WI38 (cell line): ENCODE results near the gene ANK2.

Source experiments
- H3K4me3 ChIP-seq: 2 replicates; pipeline ENCODE4 v1.5.1; 2011; ENCODE audit warnings: low read depth, mild to moderate bottlenecking, control low read depth, low read length
- CTCF ChIP-seq: IDR thresholded peaks from 2 replicates; pipeline ENCODE4 v1.5.1; 2012; ENCODE audit warnings: low read depth, mild to moderate bottlenecking, control low read depth, low read length

Gene ANK2

GRCh38 chr4:113009461-113009860, 40.0 kb upstream of the ANK2 start:
- H3K4me3 ChIP-seq, result no peak overlapping the region
- TF ChIP-seq CTCF, result no peak

GRCh38 chr4:113012122-113012725, 37.2 kb upstream of the ANK2 start:
- H3K4me3 ChIP-seq, result no peak overlapping the region
- no peak for TF ChIP-seq CTCF

GRCh38 chr4:113012786-113013185, 36.7 kb upstream of the ANK2 start:
- TF ChIP-seq CTCF, result no peak
- H3K4me3 ChIP-seq, result no peak overlapping the region

- no peak overlapping the region for H3K4me3 ChIP-seq
- TF ChIP-seq CTCF, result no peak
Observed at GRCh38 chr4:113013751-113014150, 35.7 kb upstream of the ANK2 start.

- H3K4me3 ChIP-seq, result no peak overlapping the region
- no peak for TF ChIP-seq CTCF
Observed at GRCh38 chr4:113016377-113016776, 33.1 kb upstream of the ANK2 start.

- TF ChIP-seq CTCF, result no peak
- H3K4me3 ChIP-seq, result no peak overlapping the region
Observed at GRCh38 chr4:113020966-113021365, 28.5 kb upstream of the ANK2 start.

GRCh38 chr4:113024388-113024787, 25.1 kb upstream of the ANK2 start:
- TF ChIP-seq CTCF, result no peak
- H3K4me3 ChIP-seq, result no peak overlapping the region
